ENCODE results near the gene DNASE1L3.
"Not testable (repeated sequence)": the region's sequence is repeated elsewhere in the genome, so short reads cannot be mapped to it uniquely, and the experiment has no call there.

- TF ChIP-seq USF2 (IDR thresholded peaks at IDR 0.05; ENCODE audit: low read depth, low read length); POLR2A (IDR thresholded peaks at IDR 0.05; ENCODE audit: low read depth, low read length); SMC3 (IDR thresholded peaks at IDR 0.05; ENCODE audit: low read depth, low read length); NFE2L2 (IDR thresholded peaks at IDR 0.05; ENCODE audit: low read depth, low read length); MAZ (IDR thresholded peaks at IDR 0.05; ENCODE audit: borderline replicate concordance, low read depth, low read length); CEBPB (IDR thresholded peaks at IDR 0.05; ENCODE audit: low read depth, low read length); RAD21 (IDR thresholded peaks at IDR 0.05; ENCODE audit: low read length); BHLHE40 (IDR thresholded peaks at IDR 0.05; ENCODE audit: low read depth, low read length): not testable (repeated sequence)
- TF ChIP-seq, protein P1, sequence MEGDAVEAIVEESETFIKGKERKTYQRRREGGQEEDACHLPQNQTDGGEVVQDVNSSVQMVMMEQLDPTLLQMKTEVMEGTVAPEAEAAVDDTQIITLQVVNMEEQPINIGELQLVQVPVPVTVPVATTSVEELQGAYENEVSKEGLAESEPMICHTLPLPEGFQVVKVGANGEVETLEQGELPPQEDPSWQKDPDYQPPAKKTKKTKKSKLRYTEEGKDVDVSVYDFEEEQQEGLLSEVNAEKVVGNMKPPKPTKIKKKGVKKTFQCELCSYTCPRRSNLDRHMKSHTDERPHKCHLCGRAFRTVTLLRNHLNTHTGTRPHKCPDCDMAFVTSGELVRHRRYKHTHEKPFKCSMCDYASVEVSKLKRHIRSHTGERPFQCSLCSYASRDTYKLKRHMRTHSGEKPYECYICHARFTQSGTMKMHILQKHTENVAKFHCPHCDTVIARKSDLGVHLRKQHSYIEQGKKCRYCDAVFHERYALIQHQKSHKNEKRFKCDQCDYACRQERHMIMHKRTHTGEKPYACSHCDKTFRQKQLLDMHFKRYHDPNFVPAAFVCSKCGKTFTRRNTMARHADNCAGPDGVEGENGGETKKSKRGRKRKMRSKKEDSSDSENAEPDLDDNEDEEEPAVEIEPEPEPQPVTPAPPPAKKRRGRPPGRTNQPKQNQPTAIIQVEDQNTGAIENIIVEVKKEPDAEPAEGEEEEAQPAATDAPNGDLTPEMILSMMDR (conservative IDR thresholded peaks at IDR 0.05; ENCODE audit: low read depth, low read length) = not testable (repeated sequence)
These were observed 9.3 kb downstream of the DNASE1L3 start for GRCh38 chr3:58201451-58201850.

Data from IMR-90 (cell line).